ENCODE data around the gene MAPRE2.
A peak's percentile ranks its signal among the peaks of the same experiment; 100 is the strongest.

MAPRE2 gene

GRCh38 chr18:35040988-35041814, at the start of gene MAPRE2:
TSS of gene MAPRE2 (plus strand) at chr18:35041413. CDS start at chr18:35041540, 127 bp downstream.
- peak; percentile 98 for DNase-seq (ENCODE audit: low read depth)

GRCh38 chr18:34991561-34991960, 49.7 kb upstream of the MAPRE2 start:
- no peak for DNase-seq (ENCODE audit: low read depth)

GRCh38 chr18:34993289-34993688, 47.9 kb upstream of the MAPRE2 start:
- no peak for DNase-seq (ENCODE audit: low read depth)

- no peak for DNase-seq (ENCODE audit: low read depth)
Measured at GRCh38 chr18:34995746-34996145, 45.5 kb upstream of the MAPRE2 start.

GRCh38 chr18:34998661-34999060, 42.6 kb upstream of the MAPRE2 start:
- no peak for DNase-seq (ENCODE audit: low read depth)

GRCh38 chr18:34999756-35000289, 41.4 kb upstream of the MAPRE2 start:
- DNase-seq (ENCODE audit: low read depth) = no peak

GRCh38 chr18:35000457-35000856, 40.8 kb upstream of the MAPRE2 start:
- no peak for DNase-seq (ENCODE audit: low read depth)

- DNase-seq (ENCODE audit: low read depth) = no peak
Measured at GRCh38 chr18:35002120-35002519, 39.1 kb upstream of the MAPRE2 start.

GRCh38 chr18:35005963-35006577, 35.1 kb upstream of the MAPRE2 start:
- peak; percentile 66 for DNase-seq (ENCODE audit: low read depth)

- DNase-seq (ENCODE audit: low read depth) = no peak
Measured at GRCh38 chr18:35010156-35010555, 31.1 kb upstream of the MAPRE2 start.

GRCh38 chr18:35010993-35011392, 30.2 kb upstream of the MAPRE2 start:
- no peak for DNase-seq (ENCODE audit: low read depth)

GRCh38 chr18:35019933-35020332, 21.3 kb upstream of the MAPRE2 start:
- no peak for DNase-seq (ENCODE audit: low read depth)

GRCh38 chr18:35022426-35023001, 18.7 kb upstream of the MAPRE2 start:
- no peak for DNase-seq (ENCODE audit: low read depth)

- no peak for DNase-seq (ENCODE audit: low read depth)
Measured at GRCh38 chr18:35024196-35024595, 17.0 kb upstream of the MAPRE2 start.

- DNase-seq (ENCODE audit: low read depth) = peak; percentile 88
Measured at GRCh38 chr18:35024965-35025364, 16.2 kb upstream of the MAPRE2 start.

GRCh38 chr18:35026407-35027061, 14.7 kb upstream of the MAPRE2 start:
- no peak for DNase-seq (ENCODE audit: low read depth)

GRCh38 chr18:35027206-35027605, 14.0 kb upstream of the MAPRE2 start:
- DNase-seq (ENCODE audit: low read depth) = no peak

GRCh38 chr18:35028536-35028935, 12.7 kb upstream of the MAPRE2 start:
- no peak for DNase-seq (ENCODE audit: low read depth)

GRCh38 chr18:35029103-35029502, 12.1 kb upstream of the MAPRE2 start:
- DNase-seq (ENCODE audit: low read depth) = peak; percentile 48

- no peak for DNase-seq (ENCODE audit: low read depth)
Measured at GRCh38 chr18:35029770-35030169, 11.4 kb upstream of the MAPRE2 start.

- DNase-seq (ENCODE audit: low read depth) = no peak
Measured at GRCh38 chr18:35030277-35030989, 10.8 kb upstream of the MAPRE2 start.

GRCh38 chr18:35032113-35032512, 9.1 kb upstream of the MAPRE2 start:
- no peak for DNase-seq (ENCODE audit: low read depth)

All from fibroblast of gingiva (primary cell).